H1 (cell line): ENCODE measurements around the gene TDP2. TPM values are rescaled to one million over a fixed set of nuclear protein-coding genes. Genes with fewer than 3 reads are reported as not detected.

Experiments used
- CTCF ChIA-PET: fragments of 300-600 bp; sonication (Branson Sonifier 250); formaldehyde crosslinking; loops from one replicate; lab custom pipeline; 2021; ENCODE audit not compliant: partially characterized antibody; lab: Charles Lee
- POLR2A ChIA-PET: fragments of 300-600 bp; sonication (Branson Sonifier 250); formaldehyde crosslinking; loops from one replicate; lab custom pipeline; 2021; ENCODE audit warnings: inconsistent platforms; ENCODE audit not compliant: partially characterized antibody; lab: Charles Lee
- DNase-seq, 2 experiments: peaks; one replicate each; pipeline versions ENCODE4 v3.0.0 to v3.0.0-alpha.2; 2010 to 2022; ENCODE audit warnings: low spot score in 2 of 2, low read depth in 1 of 2, mixed read lengths in 1 of 2
- FAIRE-seq: peaks from 2 replicates; lab custom pipeline; 2011; peaks lifted over from hg19 to GRCh38; lab: Jason Lieb, UNC
- H2AFZ ChIP-seq: 2 replicates; pipeline ENCODE4 v1.8.1; 2012; ENCODE audit warnings: low read length, inconsistent platforms
- H2AK5ac ChIP-seq: 2 replicates; pipeline ENCODE4 v1.6.1; 2013; ENCODE audit warnings: low read depth, low read length
- H2BK120ac ChIP-seq: replicated peaks from 2 replicates; pipeline ENCODE3; 2013; ENCODE audit warnings: low read depth, low read length, inconsistent platforms
- H2BK12ac ChIP-seq: 2 replicates; pipeline ENCODE4 v1.6.1; 2013; ENCODE audit warnings: low read depth, low read length
- H2BK15ac ChIP-seq: 2 replicates; pipeline ENCODE4 v1.6.1; 2013; ENCODE audit warnings: low read length
- H2BK20ac ChIP-seq: 2 replicates; pipeline ENCODE4 v1.6.1; 2013; ENCODE audit warnings: low read length
- H2BK5ac ChIP-seq: 2 replicates; pipeline ENCODE4 v1.6.1; 2013; ENCODE audit warnings: low read depth, low read length
- H3K14ac ChIP-seq: 2 replicates; pipeline ENCODE4 v1.6.1; 2013; ENCODE audit warnings: inconsistent platforms; ENCODE audit not compliant: insufficient read length
- H3K18ac ChIP-seq: 2 replicates; pipeline ENCODE4 v1.6.1; 2013; ENCODE audit warnings: low read length; ENCODE audit errors: extremely low read depth
- H3K23ac ChIP-seq: 2 replicates; pipeline ENCODE4 v1.6.1; 2013; ENCODE audit warnings: inconsistent platforms; ENCODE audit not compliant: insufficient read length
- H3K23me2 ChIP-seq: 2 replicates; pipeline ENCODE4 v1.6.1; 2013; ENCODE audit warnings: low read depth, low read length
- H3K27ac ChIP-seq: 2 replicates; pipeline ENCODE4 v1.6.1; 2011; ENCODE audit warnings: low read depth, low read length, inconsistent platforms
- H3K27me3 ChIP-seq, 4 experiments: replicated peaks in 1 of 4; 1 replicate in 1 of 4; 2 replicates in 3 of 4; pipeline versions ENCODE4 v1.6.1 to v1.8.1; 2011 to 2013; ENCODE audit warnings: low read length in 3 of 4, mild to moderate bottlenecking in 3 of 4, inconsistent platforms in 2 of 4, mixed read lengths in 2 of 4, moderate library complexity in 1 of 4; ENCODE audit not compliant: control insufficient read depth in 3 of 4, insufficient read depth in 3 of 4; ENCODE audit errors: extremely low read depth in 1 of 4
- H3K36me3 ChIP-seq, 4 experiments: 2 replicates each; pipeline versions ENCODE4 v1.6.1 to v1.8.1; 2011 to 2013; ENCODE audit warnings: mild to moderate bottlenecking in 4 of 4, low read length in 3 of 4, moderate library complexity in 2 of 4, control low read depth in 1 of 4, inconsistent platforms in 1 of 4; ENCODE audit not compliant: insufficient read depth in 4 of 4, control insufficient read depth in 2 of 4
- H3K4ac ChIP-seq: replicated peaks from 2 replicates; pipeline ENCODE3; 2013; ENCODE audit warnings: low read length, low read depth, mixed read lengths, inconsistent platforms; ENCODE audit not compliant: insufficient read length
- H3K4me1 ChIP-seq, 4 experiments: replicated peaks in 1 of 4; 1 replicate in 1 of 4; 2 replicates in 3 of 4; pipeline versions ENCODE4 v1.6.1 to v1.8.1; 2011 to 2013; ENCODE audit warnings: low read length in 3 of 4, inconsistent platforms in 2 of 4, mixed read lengths in 1 of 4; ENCODE audit not compliant: insufficient read depth in 4 of 4, control insufficient read depth in 3 of 4
- H3K4me2 ChIP-seq, 2 experiments: 2 replicates each; pipeline versions ENCODE4 v1.6.1 to v1.8.1; 2011 to 2013; ENCODE audit warnings: low read depth in 2 of 2, low read length in 2 of 2, control low read depth in 1 of 2, inconsistent platforms in 1 of 2, mild to moderate bottlenecking in 1 of 2; ENCODE audit not compliant: insufficient read depth in 1 of 2
- H3K4me3 ChIP-seq, 4 experiments: fragments of 200-600, 300-600 bp in 1 of 4; sonication (generic), shearing (Covaris generic), sonication (Bioruptor Twin) in 1 of 4; 2 replicates each; pipeline versions ENCODE4 v1.5.1 to v1.8.1; 2011 to 2016; ENCODE audit warnings: low read length in 4 of 4, low read depth in 3 of 4, control low read depth in 2 of 4, inconsistent platforms in 2 of 4, mild to moderate bottlenecking in 2 of 4, mixed read lengths in 1 of 4, moderate library complexity in 1 of 4; ENCODE audit not compliant: insufficient read depth in 2 of 4; ENCODE audit errors: extremely low read depth in 1 of 4
- H3K56ac ChIP-seq: replicated peaks from 2 replicates; pipeline ENCODE3; 2013; ENCODE audit warnings: low read depth, mild to moderate bottlenecking, mixed read lengths, low read length, inconsistent platforms; ENCODE audit not compliant: insufficient read length
- H3K79me1 ChIP-seq: 2 replicates; pipeline ENCODE4 v1.6.1; 2013; ENCODE audit warnings: low read depth, low read length, control low read depth
- H3K79me2 ChIP-seq, 2 experiments: 2 replicates each; pipeline versions ENCODE4 v1.6.1 to v1.8.1; 2012 to 2013; ENCODE audit warnings: low read length in 2 of 2, mild to moderate bottlenecking in 2 of 2, inconsistent platforms in 1 of 2; ENCODE audit not compliant: insufficient read depth in 2 of 2, control insufficient read depth in 1 of 2
- H3K9ac ChIP-seq, 4 experiments: replicated peaks in 1 of 4; 1 replicate in 1 of 4; 2 replicates in 3 of 4; pipeline versions ENCODE4 v1.6.1 to v1.8.1; 2011 to 2013; ENCODE audit warnings: low read depth in 3 of 4, low read length in 3 of 4, control low read depth in 2 of 4, mild to moderate bottlenecking in 2 of 4, moderate library complexity in 2 of 4, inconsistent platforms in 1 of 4; ENCODE audit errors: extremely low read depth in 1 of 4
- H3K9me3 ChIP-seq, 2 experiments: 2 replicates each; pipeline versions ENCODE4 v1.6.1 to v1.8.1; 2012 to 2013; ENCODE audit warnings: mild to moderate bottlenecking in 2 of 2, moderate library complexity in 2 of 2, control low read depth in 1 of 2, inconsistent platforms in 1 of 2, low read depth in 1 of 2, low read length in 1 of 2, mixed read lengths in 1 of 2; ENCODE audit not compliant: insufficient read depth in 2 of 2
- H4K20me1 ChIP-seq, 2 experiments: replicated peaks in 1 of 2; 2 replicates each; pipeline versions ENCODE3 to v1.8.1; 2011 to 2013; ENCODE audit warnings: inconsistent platforms in 2 of 2, low read length in 2 of 2, mild to moderate bottlenecking in 1 of 2; ENCODE audit not compliant: insufficient read depth in 2 of 2, control insufficient read depth in 1 of 2
- H4K5ac ChIP-seq: 2 replicates; pipeline ENCODE4 v1.6.1; 2013; ENCODE audit warnings: low read length, low read depth, mixed read lengths, inconsistent platforms; ENCODE audit not compliant: insufficient read length
- H4K8ac ChIP-seq: 2 replicates; pipeline ENCODE4 v1.8.0; 2013; ENCODE audit warnings: mild to moderate bottlenecking, moderate library complexity, low read length, inconsistent platforms; ENCODE audit not compliant: insufficient read depth; ENCODE audit errors: extremely low read depth
- H4K91ac ChIP-seq: replicated peaks from 2 replicates; pipeline ENCODE3; 2013; ENCODE audit warnings: low read length, mixed read lengths, inconsistent platforms; ENCODE audit not compliant: insufficient read length
- BACH1 ChIP-seq: IDR thresholded peaks from 2 replicates; pipeline ENCODE4 v1.6.1; 2012; ENCODE audit warnings: low read length, improper control_type of control experiment
- BRCA1 ChIP-seq: IDR thresholded peaks from 2 replicates; pipeline ENCODE4 v1.6.1; 2012; ENCODE audit warnings: low read depth, low read length, improper control_type of control experiment
- CEBPB ChIP-seq: IDR thresholded peaks from 2 replicates; pipeline ENCODE4 v1.6.1; 2012; ENCODE audit warnings: low read depth, low read length
- EZH2 ChIP-seq: fragments of 200-600 bp; sonication (generic); IDR thresholded peaks from 2 replicates; pipeline ENCODE4 v1.7.1; 2012; ENCODE audit warnings: low read depth, mild to moderate bottlenecking, moderate library complexity, low read length, inconsistent platforms; ENCODE audit not compliant: severe bottlenecking
- HDAC6 ChIP-seq: IDR thresholded peaks from one replicate; pipeline ENCODE4 v1.7.1; 2012; ENCODE audit warnings: low read depth, mild to moderate bottlenecking, inconsistent platforms, low read length, moderate library complexity
- MAX ChIP-seq: IDR thresholded peaks from 2 replicates; pipeline ENCODE4 v1.6.1; 2012; ENCODE audit warnings: inconsistent platforms
- PHF8 ChIP-seq: fragments of 200-600 bp; sonication (generic); conservative IDR thresholded peaks from 2 replicates; pipeline ENCODE4 v1.7.1; 2012; ENCODE audit warnings: low read depth, mild to moderate bottlenecking, inconsistent platforms, low read length, moderate library complexity
- POU5F1 ChIP-seq: IDR thresholded peaks from 2 replicates; pipeline ENCODE4 v1.6.1; 2011; ENCODE audit warnings: low read depth, mild to moderate bottlenecking, low read length, moderate library complexity
- RFX5 ChIP-seq: IDR thresholded peaks from 2 replicates; pipeline ENCODE4 v1.6.1; 2011; ENCODE audit warnings: low read depth, low read length, improper control_type of control experiment, borderline replicate concordance
- RNF2 ChIP-seq: fragments of 200-900, 300-1000 bp; sonication (generic); IDR thresholded peaks from 2 replicates; pipeline ENCODE4 v1.7.1; 2016; ENCODE audit warnings: borderline replicate concordance, low read depth, mild to moderate bottlenecking, antibody characterized with exemption, low read length; ENCODE audit not compliant: poor library complexity, severe bottlenecking; ENCODE audit errors: missing control alignments
- SIRT6 ChIP-seq: IDR thresholded peaks from one replicate; pipeline ENCODE4 v1.7.1; 2012; ENCODE audit warnings: low read length, inconsistent platforms
- SP2 ChIP-seq: IDR thresholded peaks from 2 replicates; pipeline ENCODE4 v1.6.1; 2012; ENCODE audit warnings: mild to moderate bottlenecking, low read length, inconsistent platforms
- SP4 ChIP-seq: IDR thresholded peaks from 2 replicates; pipeline ENCODE4 v1.6.1; 2012; ENCODE audit warnings: low read length, inconsistent platforms
- SRF ChIP-seq: IDR thresholded peaks from 2 replicates; pipeline ENCODE4 v1.6.1; 2011; ENCODE audit warnings: mild to moderate bottlenecking, low read depth, low read length, moderate library complexity
- TAF7 ChIP-seq: optimal IDR thresholded peaks from 2 replicates; pipeline ENCODE3; 2011; ENCODE audit warnings: low read depth, mild to moderate bottlenecking, inconsistent platforms, low read length, moderate library complexity, borderline replicate concordance
- WGBS, 2 experiments: shearing (Covaris generic) in 1 of 2; methylation state at CpG; one replicate each; pipeline versions ENCODE4 v1.1.6 to v1.1.7; 2013 to 2015; ENCODE audit warnings: low lambda C conversion rate in 2 of 2, mixed read lengths in 2 of 2, inconsistent platforms in 1 of 2, low coverage in 1 of 2, missing lambda C conversion rate in 1 of 2; ENCODE audit not compliant: insufficient replicate concordance in 2 of 2, insufficient coverage in 1 of 2, insufficient read length in 1 of 2; ENCODE audit errors: extremely low coverage in 1 of 2, missing lambda C conversion rate in 1 of 2; 5-methylcytosine and 5-hydroxymethylcytosine counted together
- polyA plus RNA-seq, 7 experiments: library from polyadenylated mRNA; depleted of rRNA in 3 of 7; stranded (reverse) in 5 of 7; unstranded in 2 of 7; fragments of >200 nt in 5 of 7; fragments of 200-250 nt in 2 of 7; gene quantifications; 1 replicate in 5 of 7; 2 replicates in 1 of 7; 4 replicates in 1 of 7; pipeline versions ENCODE4 v1.2.1 to v1.2.3, GENCODE V29; 2011 to 2013; ENCODE audit warnings: missing spikeins in 2 of 7, mixed read lengths in 2 of 7
- total RNA-seq: library from RNA; stranded (reverse); fragmentation: NEBNext Ultra II Directional; extraction: Animal tissue kit (Norgen Biotek cat#: 25700); gene quantifications from 2 replicates; pipeline ENCODE4 v1.2.1, GENCODE V29; 2021

The TDP2 gene
- total and polyA plus RNA-seq, 2 of the 8 experiments (the other 6 are each of a cell fraction or from before 2014, with no cell fraction given) = 18.8 to 51.6 TPM

- 94% methylated on average over 10 of the region's 10 CpGs; no CpG with 5 or more reads in 1 of the 2 experiments for WGBS, 2 experiments
These were observed 4.5 kb downstream of the TDP2 start for GRCh38 chr6:24662236-24662635.

More at GRCh38 chr6:24662236-24662635, 4.5 kb downstream of the TDP2 start:
- Histone ChIP-seq H2BK12ac (no peak overlapping the region), H3K14ac (no peak overlapping the region), H3K36me3 (peaks cover 5 to 24% (median 12%) of the 10 kb centered on the region in 4 experiments; a peak in 7 of 8 replicates), H3K79me1 (peaks cover 7% of the 10 kb centered on the region), H4K91ac (no peak overlapping the region), H3K9ac (no peak overlapping the region), H3K4ac (no peak overlapping the region), H2BK15ac (no peak overlapping the region), H3K23ac (no peak overlapping the region), H4K8ac (no peak overlapping the region), H3K23me2 (peaks cover 10% of the 10 kb centered on the region), H3K79me2 (peaks cover 0 to 68% of the 10 kb centered on the region in 2 experiments; a peak in 3 of 4 replicates), H3K4me2 (no peak overlapping the region), H2BK120ac (no peak overlapping the region), H3K27ac (no peak overlapping the region), H2AFZ (no peak overlapping the region), H3K4me3 (no peak overlapping the region), H3K4me1 (peaks cover 2 to 7% (median 2%) of the 10 kb centered on the region in 4 experiments; a peak in 4 of 7 replicates), H3K18ac (no peak overlapping the region), H3K27me3 (no peaks in the 10 kb centered on the region), H2BK5ac (no peak overlapping the region), H3K9me3 (no peaks in the 10 kb centered on the region), H3K56ac (no peak overlapping the region), H4K5ac (no peak overlapping the region), H2BK20ac (no peak overlapping the region), H2AK5ac (no peak overlapping the region), H4K20me1 (peaks cover 0 to 3% of the 10 kb centered on the region in 2 experiments)
- CTCF ChIA-PET = interaction anchor here (1.3 kb wide), 1 partner anchor 81 kb away, joined by 3 read pairs; no protein-coding TSS in a partner anchor
- DNase-seq (no peak), FAIRE-seq (no peak)
- POLR2A ChIA-PET = interaction anchor here (0.6 to 1.2 kb wide), 4 partner anchors 9 to 63 kb away, joined by 3 read pairs; no protein-coding TSS in a partner anchor
- TF ChIP-seq RNF2 (no peak), SIRT6 (no peak), EZH2 (no peak), TAF7 (no peak), CEBPB (no peak), SP2 (no peak), SRF (no peak), MAX (no peak), PHF8 (no peak), RFX5 (no peak), BRCA1 (no peak), HDAC6 (no peak), POU5F1 (no peak), BACH1 (no peak), SP4 (no peak)
